Measurements from ENCODE around the gene ESRP2. TPM values are rescaled to one million over a fixed set of nuclear protein-coding genes. Genes with fewer than 3 reads are reported as not detected.

ESRP2 gene
- total RNA-seq, 4 donors from 2014 or later, result 0.17 to 2.1 (median 0.52) TPM

DNA sequence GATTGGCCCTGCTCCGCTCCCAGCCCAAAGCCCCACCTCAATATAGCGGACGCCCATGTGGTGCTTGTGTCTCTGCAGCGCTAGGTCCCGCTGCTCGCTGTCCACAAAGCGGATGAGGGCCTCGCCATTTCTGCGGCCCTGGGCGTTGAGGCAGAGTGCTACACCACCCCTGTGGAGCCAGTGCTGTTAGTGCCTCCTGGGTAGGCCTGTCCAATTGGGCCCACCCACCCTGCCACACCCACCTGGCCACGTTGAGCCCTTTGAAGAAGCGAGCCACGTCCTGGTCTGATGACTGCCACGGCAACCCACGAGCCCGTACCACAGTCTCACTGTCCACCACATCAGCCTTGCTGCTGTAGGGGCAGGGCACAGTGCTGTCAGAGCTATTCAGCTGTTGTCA lies 3.6 kb downstream of the ESRP2 start:
- no peak for TF ChIP-seq POLR2AphosphoS5 (IDR thresholded peaks at IDR 0.05)
- TF ChIP-seq POLR2A (IDR thresholded peaks at IDR 0.05; ENCODE audit: low read depth), result no peak
- TF ChIP-seq EP300 (IDR thresholded peaks at IDR 0.05), result no peak
- TF ChIP-seq, protein P1, sequence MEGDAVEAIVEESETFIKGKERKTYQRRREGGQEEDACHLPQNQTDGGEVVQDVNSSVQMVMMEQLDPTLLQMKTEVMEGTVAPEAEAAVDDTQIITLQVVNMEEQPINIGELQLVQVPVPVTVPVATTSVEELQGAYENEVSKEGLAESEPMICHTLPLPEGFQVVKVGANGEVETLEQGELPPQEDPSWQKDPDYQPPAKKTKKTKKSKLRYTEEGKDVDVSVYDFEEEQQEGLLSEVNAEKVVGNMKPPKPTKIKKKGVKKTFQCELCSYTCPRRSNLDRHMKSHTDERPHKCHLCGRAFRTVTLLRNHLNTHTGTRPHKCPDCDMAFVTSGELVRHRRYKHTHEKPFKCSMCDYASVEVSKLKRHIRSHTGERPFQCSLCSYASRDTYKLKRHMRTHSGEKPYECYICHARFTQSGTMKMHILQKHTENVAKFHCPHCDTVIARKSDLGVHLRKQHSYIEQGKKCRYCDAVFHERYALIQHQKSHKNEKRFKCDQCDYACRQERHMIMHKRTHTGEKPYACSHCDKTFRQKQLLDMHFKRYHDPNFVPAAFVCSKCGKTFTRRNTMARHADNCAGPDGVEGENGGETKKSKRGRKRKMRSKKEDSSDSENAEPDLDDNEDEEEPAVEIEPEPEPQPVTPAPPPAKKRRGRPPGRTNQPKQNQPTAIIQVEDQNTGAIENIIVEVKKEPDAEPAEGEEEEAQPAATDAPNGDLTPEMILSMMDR (IDR thresholded peaks at IDR 0.05), result no peak
- Histone ChIP-seq H3K9me3 (no peaks in the 10 kb centered on the region), H3K36me3 (peaks cover 0 to 25% (median 13%) of the 10 kb centered on the region in 4 donors), H3K27ac (replicated peaks in 1 of 4) (no peak overlapping the region), H3K4me3 (no peak overlapping the region), H3K27me3 (no peaks in the 10 kb centered on the region), H3K4me1 (peaks cover 28 to 49% (median 29%) of the 10 kb centered on the region in 4 donors)
- WGBS, result 91% methylated on average over 11 of the region's 16 CpGs
- intact Hi-C loops (cut with DNase I), result no loop called here
- DNase-seq (ENCODE audit: extremely low spot score), result no peak

DNA sequence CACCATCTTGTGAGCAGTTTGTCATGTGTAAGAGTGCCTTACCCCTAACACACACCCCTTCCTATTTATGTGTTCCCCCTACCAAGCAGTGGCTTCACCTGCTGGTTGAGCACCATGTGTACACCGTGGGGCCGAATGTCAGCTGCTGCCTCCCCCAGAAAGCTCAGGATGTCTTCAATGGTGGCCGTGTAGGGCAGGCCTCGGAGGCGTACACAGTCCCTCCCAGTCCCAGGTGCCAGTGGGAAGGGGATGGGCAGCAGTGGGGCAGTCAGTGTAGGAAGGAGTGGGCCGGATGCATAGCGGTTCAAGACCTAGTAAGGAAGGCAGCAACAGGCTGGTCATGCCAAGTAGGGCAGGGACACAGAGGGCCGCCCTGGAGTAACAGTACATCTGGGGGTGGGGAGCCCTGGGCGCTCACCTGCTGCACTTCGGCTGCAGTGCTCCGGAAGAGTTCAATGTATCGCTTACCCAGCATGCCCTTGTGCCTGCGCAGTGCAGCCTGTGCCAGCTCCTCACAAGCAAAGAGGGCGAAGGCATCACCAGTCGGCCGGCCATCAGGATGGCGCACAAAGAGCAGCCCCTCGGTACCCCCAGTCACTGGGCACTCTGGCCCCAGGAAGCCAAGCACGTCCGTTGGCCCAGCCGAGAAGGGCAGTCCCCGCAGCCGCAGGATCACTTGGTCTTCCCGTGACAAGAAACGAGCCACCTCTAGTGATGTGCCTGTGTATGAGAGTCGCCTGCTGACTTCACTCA lies 4.4 kb downstream of the ESRP2 start:
- intact Hi-C loops (cut with DNase I), result no loop called here
- no peaks in the 10 kb centered on the region for H3K27me3 ChIP-seq
- no peak overlapping the region for H3K27ac ChIP-seq (replicated peaks in 1 of 4)
- DNase-seq (ENCODE audit: extremely low spot score), result no peak
- peaks cover 0 to 30% (median 14%) of the 10 kb centered on the region in 4 donors for H3K36me3 ChIP-seq
- peaks cover 21 to 41% (median 25%) of the 10 kb centered on the region in 4 donors for H3K4me1 ChIP-seq
- H3K4me3 ChIP-seq, result no peak overlapping the region
- no peak for TF ChIP-seq POLR2A (IDR thresholded peaks at IDR 0.05; ENCODE audit: low read depth)
- TF ChIP-seq EP300 (IDR thresholded peaks at IDR 0.05), result no peak
- TF ChIP-seq POLR2AphosphoS5 (IDR thresholded peaks at IDR 0.05), result no peak
- TF ChIP-seq, protein P1 (IDR thresholded peaks at IDR 0.05), result no peak
- no peaks in the 10 kb centered on the region for H3K9me3 ChIP-seq
- WGBS, result 90% methylated on average over 26 of the region's 26 CpGs

DNA sequence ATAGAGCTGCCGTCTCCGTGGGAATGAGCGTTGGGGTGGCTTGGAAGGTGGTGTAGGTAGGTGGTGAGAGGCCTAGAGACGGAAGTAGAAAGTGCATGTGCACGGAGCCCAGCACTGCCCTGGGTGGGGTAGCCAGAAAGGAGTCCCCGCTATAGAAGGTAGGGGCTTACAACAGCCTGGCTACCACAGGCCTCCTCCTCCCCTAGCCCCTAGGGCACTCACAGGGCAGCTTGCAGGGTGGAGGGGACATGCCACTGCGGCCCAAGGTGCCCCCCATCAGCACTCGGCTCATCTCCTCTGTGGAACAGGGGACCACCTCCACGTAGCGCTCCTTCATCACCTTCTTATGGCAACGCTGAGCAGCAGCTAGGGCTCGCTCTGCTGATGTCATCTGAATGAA lies 5.0 kb downstream of the ESRP2 start:
- no peak for DNase-seq (ENCODE audit: extremely low spot score)
- peaks cover 0 to 35% (median 15%) of the 10 kb centered on the region in 4 donors for H3K36me3 ChIP-seq
- 91% methylated on average over 9 of the region's 12 CpGs for WGBS
- no peak overlapping the region for H3K4me3 ChIP-seq
- no peaks in the 10 kb centered on the region for H3K27me3 ChIP-seq
- no peaks in the 10 kb centered on the region for H3K9me3 ChIP-seq
- peaks cover 15 to 35% (median 19%) of the 10 kb centered on the region in 4 donors for H3K4me1 ChIP-seq
- TF ChIP-seq, protein P1 (IDR thresholded peaks at IDR 0.05), result no peak
- no peak for TF ChIP-seq POLR2AphosphoS5 (IDR thresholded peaks at IDR 0.05)
- TF ChIP-seq POLR2A (IDR thresholded peaks at IDR 0.05; ENCODE audit: low read depth), result no peak
- TF ChIP-seq EP300 (IDR thresholded peaks at IDR 0.05), result no peak
- H3K27ac ChIP-seq (replicated peaks in 1 of 4), result no peak overlapping the region
- intact Hi-C loops (cut with DNase I), result no loop called here

DNA sequence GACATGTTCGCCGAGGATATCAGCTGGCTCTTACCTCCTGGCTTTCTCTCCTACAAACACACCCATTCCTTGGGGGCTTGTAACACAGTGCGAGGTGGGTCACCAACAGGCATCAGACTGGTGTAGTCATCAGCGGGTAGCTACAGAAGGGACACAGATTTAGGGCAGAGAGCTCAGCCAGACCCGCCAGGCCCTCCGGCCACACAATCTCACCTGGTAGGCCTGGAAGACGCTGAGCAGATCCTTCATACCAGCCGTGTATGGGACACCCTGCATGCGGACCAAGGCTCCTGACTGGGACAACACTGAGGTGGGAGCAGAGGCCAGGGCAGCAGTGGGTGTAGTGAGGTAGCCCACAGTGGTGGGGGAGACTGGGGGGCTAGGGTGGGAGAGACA lies 5.8 kb downstream of the ESRP2 start:
- intact Hi-C loops (cut with DNase I), result no loop called here
- Histone ChIP-seq H3K27me3 (no peaks in the 10 kb centered on the region), H3K36me3 (peaks cover 0 to 35% (median 15%) of the 10 kb centered on the region in 4 donors), H3K4me1 (peaks cover 8 to 27% (median 13%) of the 10 kb centered on the region in 4 donors), H3K4me3 (no peak overlapping the region), H3K9me3 (no peaks in the 10 kb centered on the region), H3K27ac (replicated peaks in 1 of 4) (no peak overlapping the region)
- DNase-seq (ENCODE audit: extremely low spot score), result no peak
- TF ChIP-seq POLR2A (IDR thresholded peaks at IDR 0.05; ENCODE audit: low read depth), result no peak
- TF ChIP-seq POLR2AphosphoS5 (IDR thresholded peaks at IDR 0.05), result no peak
- TF ChIP-seq, protein P1 (IDR thresholded peaks at IDR 0.05), result no peak
- no peak for TF ChIP-seq EP300 (IDR thresholded peaks at IDR 0.05)
- WGBS, result 93% methylated on average over 6 of the region's 9 CpGs
